HepG2 (cell line): Measurements from ENCODE around the gene ZNF697. TPM values are rescaled to one million over a fixed set of nuclear protein-coding genes. Genes with fewer than 3 reads are reported as not detected.

Source experiments
- ATAC-seq: fragments of 200-7000 bp; cut with Tn5 transposase; 3 replicates; pipeline ENCODE4 v1.9.1; 2020; ENCODE audit warnings: mild to moderate bottlenecking, moderate library complexity
- BruUV-seq: library from RNA; stranded (reverse); fragments of 400-500 nt; replicated peaks from 2 replicates; lab custom pipeline; 2021; lab: Mats Ljungman, UMichigan
- CTCF ChIA-PET: fragments of 300-600 bp; formaldehyde crosslinking; extraction: SDS; loops from one replicate; lab custom pipeline; 2021; ENCODE audit warnings: low total read pairs, inconsistent platforms, low intra/inter-chr PET ratio; lab: Yijun Ruan, JAX
- POLR2A ChIA-PET: fragments of 350-600 bp; sonication (Branson Sonifier 250); formaldehyde crosslinking; loops from one replicate; lab custom pipeline; 2020; ENCODE audit warnings: antibody characterized with exemption, inconsistent platforms; lab: Yijun Ruan, JAX
- DNase-seq: peaks from one replicate; pipeline ENCODE4 v3.0.0-alpha.2; 2015; ENCODE audit warnings: low spot score
- FAIRE-seq: peaks from 3 replicates; lab custom pipeline; 2011; peaks lifted over from hg19 to GRCh38; lab: Jason Lieb, UNC
- H2AFZ ChIP-seq: one replicate; pipeline ENCODE4 v1.6.1; 2011; ENCODE audit warnings: low read length, inconsistent platforms
- H3K27ac ChIP-seq: fragments of 300-600 bp; 3 replicates; pipeline ENCODE4 v1.8.0; 2011; ENCODE audit warnings: mixed run types, mild to moderate bottlenecking, mixed read lengths, low read length, inconsistent platforms; ENCODE audit not compliant: insufficient read depth; ENCODE audit errors: extremely low read length
- H3K27me3 ChIP-seq, 2 experiments: fragments of 200-600 bp in 1 of 2; 2 replicates in 1 of 2; 3 replicates in 1 of 2; pipeline versions ENCODE4 v1.6.0 to v1.8.0; 2011; ENCODE audit warnings: low read length in 2 of 2, mild to moderate bottlenecking in 2 of 2, moderate library complexity in 2 of 2, inconsistent platforms in 1 of 2; ENCODE audit not compliant: insufficient read depth in 2 of 2, control insufficient read depth in 1 of 2
- H3K36me3 ChIP-seq, 2 experiments: fragments of 200-600 bp in 1 of 2; replicated peaks in 1 of 2; 2 replicates in 1 of 2; 3 replicates in 1 of 2; pipeline versions ENCODE4 v1.5.1 to v1.8.0; 2011; ENCODE audit warnings: low read length in 2 of 2, inconsistent platforms in 1 of 2; ENCODE audit not compliant: insufficient read depth in 2 of 2, control insufficient read depth in 1 of 2
- H3K4me1 ChIP-seq: 2 replicates; pipeline ENCODE4 v1.5.1; 2012; ENCODE audit warnings: low read length, inconsistent platforms; ENCODE audit not compliant: insufficient read depth
- H3K4me2 ChIP-seq: 2 replicates; pipeline ENCODE4 v1.6.0; 2011; ENCODE audit warnings: low read depth, low read length, inconsistent platforms
- H3K4me3 ChIP-seq, 3 experiments: fragments of 200-600 bp in 1 of 3; sonication (generic), shearing (Covaris generic) in 1 of 3; replicated peaks in 1 of 3; 2 replicates each; pipeline ENCODE4 v1.5.1; 2011 to 2016; ENCODE audit warnings: low read length in 3 of 3, inconsistent platforms in 2 of 3, low read depth in 2 of 3, mild to moderate bottlenecking in 2 of 3, control low read depth in 1 of 3, mixed read lengths in 1 of 3; ENCODE audit not compliant: insufficient read depth in 1 of 3
- H3K79me2 ChIP-seq: one replicate; pipeline ENCODE4 v1.6.1; 2011; ENCODE audit warnings: low read length, inconsistent platforms; ENCODE audit not compliant: insufficient read depth
- H3K9ac ChIP-seq: 2 replicates; pipeline ENCODE4 v1.6.0; 2011; ENCODE audit warnings: mild to moderate bottlenecking, low read depth, low read length, inconsistent platforms; ENCODE audit not compliant: insufficient read depth
- H3K9me3 ChIP-seq: 2 replicates; pipeline ENCODE4 v1.5.1; 2012; ENCODE audit warnings: mild to moderate bottlenecking, low read length
- H4K20me1 ChIP-seq: 2 replicates; pipeline ENCODE4 v1.6.0; 2011; ENCODE audit warnings: inconsistent platforms, mild to moderate bottlenecking, low read length, moderate library complexity; ENCODE audit not compliant: insufficient read depth
- ASH2L ChIP-seq: fragments of 300-600, 200-600 bp; sonication (generic); IDR thresholded peaks from 2 replicates; pipeline ENCODE4 v1.7.0; 2017; ENCODE audit warnings: low read depth, mild to moderate bottlenecking, moderate library complexity, mixed read lengths, low read length; ENCODE audit not compliant: insufficient read length
- FOXK1 ChIP-seq: sonication (generic); formaldehyde crosslinking; IDR thresholded peaks from 2 replicates; pipeline ENCODE4 v1.4.0; 2020; ENCODE audit warnings: low read depth, missing genetic modification reagents, borderline replicate concordance
- FOXO4 ChIP-seq: sonication (generic); formaldehyde crosslinking; conservative IDR thresholded peaks from 2 replicates; pipeline ENCODE4 v1.8.1; 2023; ENCODE audit warnings: missing genetic modification reagents
- LCORL ChIP-seq, 2 experiments: fragments of 450-650 bp in 1 of 2; sonication (generic) in 1 of 2; formaldehyde crosslinking in 1 of 2; IDR thresholded peaks; 2 replicates each; pipeline versions ENCODE4 v1.5.0 to v1.6.1; 2017 to 2020; ENCODE audit warnings: antibody characterized with exemption in 1 of 2, missing genetic modification reagents in 1 of 2
- MBNL3 ChIP-seq: fragments of 250-450 bp; sonication (Bioruptor Pico); conservative IDR thresholded peaks from 2 replicates; pipeline ENCODE4 v1.8.0; 2022; ENCODE audit warnings: mild to moderate bottlenecking, inconsistent platforms
- SRSF9 ChIP-seq: fragments of 200-400 bp; formaldehyde crosslinking; IDR thresholded peaks from 2 replicates; pipeline ENCODE4 v1.6.1; 2018; ENCODE audit warnings: borderline replicate concordance, mild to moderate bottlenecking, low read depth, low read length; ENCODE audit not compliant: insufficient read depth, poor library complexity, severe bottlenecking
- TFDP2 ChIP-seq: sonication (generic); formaldehyde crosslinking; IDR thresholded peaks from 2 replicates; pipeline ENCODE4 v1.4.0; 2020; ENCODE audit warnings: missing genetic modification reagents
- ZNF598 ChIP-seq: sonication (generic); formaldehyde crosslinking; IDR thresholded peaks from 2 replicates; pipeline ENCODE4 v1.5.1; 2020; ENCODE audit warnings: mild to moderate bottlenecking, missing genetic modification reagents, borderline replicate concordance
- ZSCAN20 ChIP-seq: sonication (generic); formaldehyde crosslinking; IDR thresholded peaks from 2 replicates; pipeline ENCODE4 v1.4.0; 2020; ENCODE audit warnings: missing genetic modification reagents, mild to moderate bottlenecking, borderline replicate concordance
- ZSCAN29 ChIP-seq: sonication (generic); formaldehyde crosslinking; conservative IDR thresholded peaks from 2 replicates; pipeline ENCODE4 v1.4.0; 2020; ENCODE audit warnings: mild to moderate bottlenecking, missing genetic modification reagents
- ZXDC ChIP-seq: sonication (generic); formaldehyde crosslinking; IDR thresholded peaks from 2 replicates; pipeline ENCODE4 v1.5.0; 2020; ENCODE audit warnings: mild to moderate bottlenecking, missing genetic modification reagents
- WGBS: methylation state at CpG from one replicate; pipeline ENCODE4 v1.1.6; 2017; ENCODE audit warnings: low lambda C conversion rate; 5-methylcytosine and 5-hydroxymethylcytosine counted together
- in situ Hi-C: cut with HindIII; loops from 2 replicates; pipeline ENCODE4 v1.10.0; 2017; ENCODE audit warnings: low pct_unique_long_range_greater_than_20kb; ENCODE audit not compliant: extremely low pct_ligation_motif_present
- intact Hi-C: fragments of 100-400 bp; cut with micrococcal nuclease; formaldehyde crosslinking; loops from one replicate; pipeline ENCODE4 v1.10.0; 2022; ENCODE audit not compliant: unreplicated experiment
- polyA plus RNA-seq, 8 experiments: library from polyadenylated mRNA; depleted of rRNA in 3 of 8; stranded (reverse) in 7 of 8; unstranded in 1 of 8; fragments of >200 nt; fragmentation: Illumina TruSeq in 4 of 8; extraction: Trizol in 4 of 8; gene quantifications; 2 replicates each; pipeline versions ENCODE4 v1.2.1 to v1.2.3, GENCODE V29; 2011 to 2016; ENCODE audit warnings: low read depth in 4 of 8, missing spikeins in 1 of 8, mixed read lengths in 1 of 8; ENCODE audit not compliant: insufficient read depth in 1 of 8
- total RNA-seq, 5 experiments: library from RNA; depleted of rRNA; stranded (reverse); fragments of >200 nt; fragmentation: Illumina TruSeq; extraction: Trizol; gene quantifications; 2 replicates each; pipeline ENCODE4 v1.2.3, GENCODE V29; 2016; ENCODE audit warnings: low read depth in 1 of 5
- TF ChIP-seq, protein P1 (sequence below): sonication (generic); formaldehyde crosslinking; IDR thresholded peaks from 2 replicates; pipeline ENCODE4 v1.9.0; 2021; ENCODE audit warnings: missing genetic modification reagents, borderline replicate concordance

The ZNF697 gene
- total and polyA plus RNA-seq, 2 of the 13 experiments (the other 11 are each of a cell fraction or from before 2014, with no cell fraction given): 2.3 to 7.1 TPM

DNA sequence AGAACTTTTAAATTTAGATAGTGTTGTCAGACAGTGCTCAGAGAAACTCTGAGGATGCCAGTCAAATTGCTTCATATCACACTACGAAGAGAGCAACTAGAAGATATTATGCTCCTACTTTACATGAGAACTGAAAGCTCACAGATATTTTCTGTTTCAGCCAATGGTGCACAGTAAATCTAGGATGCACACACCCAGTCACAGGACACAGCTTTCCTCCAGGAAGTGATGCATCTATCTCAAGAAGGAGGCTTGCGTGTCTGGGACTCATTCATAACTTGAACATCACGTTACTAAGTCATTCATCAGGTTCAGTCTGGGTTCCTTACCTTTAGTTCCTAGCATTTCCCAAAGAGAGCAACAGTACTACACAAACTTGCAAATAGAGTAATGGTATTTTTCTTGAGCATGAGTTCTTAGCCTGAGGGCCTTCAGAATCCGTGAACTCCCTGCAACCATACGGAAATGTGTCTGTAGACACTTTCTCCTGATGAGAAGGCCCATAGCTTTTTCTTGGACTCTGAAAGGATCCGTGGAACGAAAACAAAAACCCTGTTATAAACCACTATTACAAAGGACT lies 12.2 kb downstream of the ZNF697 start:
- H3K79me2 ChIP-seq: peaks cover 53% of the 10 kb centered on the region
- H3K27ac ChIP-seq: no peak overlapping the region
- BruUV-seq: no TSS peak
- ChIA-PET CTCF (no interaction called here), POLR2A (no interaction called here)
- intact Hi-C loops: no loop called here
- no peak overlapping the region for H3K9ac ChIP-seq
- H3K9me3 ChIP-seq: no peaks in the 10 kb centered on the region
- no peak overlapping the region for H2AFZ ChIP-seq
- H3K4me3 ChIP-seq: no peak overlapping the region
- H3K36me3 ChIP-seq: peaks cover 0 to 1% of the 10 kb centered on the region in 2 experiments; a peak in 1 of 5 replicates
- WGBS: 95% methylated on average over 7 of the region's 7 CpGs
- peaks cover 80% of the 10 kb centered on the region for H3K4me1 ChIP-seq
- no peak overlapping the region for H3K4me2 ChIP-seq
- no peaks in the 10 kb centered on the region for H4K20me1 ChIP-seq
- TF ChIP-seq, protein P1, sequence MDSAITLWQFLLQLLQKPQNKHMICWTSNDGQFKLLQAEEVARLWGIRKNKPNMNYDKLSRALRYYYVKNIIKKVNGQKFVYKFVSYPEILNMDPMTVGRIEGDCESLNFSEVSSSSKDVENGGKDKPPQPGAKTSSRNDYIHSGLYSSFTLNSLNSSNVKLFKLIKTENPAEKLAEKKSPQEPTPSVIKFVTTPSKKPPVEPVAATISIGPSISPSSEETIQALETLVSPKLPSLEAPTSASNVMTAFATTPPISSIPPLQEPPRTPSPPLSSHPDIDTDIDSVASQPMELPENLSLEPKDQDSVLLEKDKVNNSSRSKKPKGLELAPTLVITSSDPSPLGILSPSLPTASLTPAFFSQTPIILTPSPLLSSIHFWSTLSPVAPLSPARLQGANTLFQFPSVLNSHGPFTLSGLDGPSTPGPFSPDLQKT (CRISPR knock-in tag): no peak
- TF ChIP-seq LCORL (IDR thresholded peaks at IDR 0.05) (no peak), LCORL (CRISPR knock-in tag; IDR thresholded peaks at IDR 0.05) (no peak), SRSF9 (no peak), ZXDC (CRISPR knock-in tag) (no peak), ASH2L (no peak), ZSCAN20 (CRISPR knock-in tag) (no peak), ZSCAN29 (CRISPR knock-in tag) (no peak), TFDP2 (no peak), MBNL3 (CRISPR knock-in tag) (no peak), ZNF598 (CRISPR knock-in tag) (no peak), FOXO4 (CRISPR knock-in tag) (no peak), FOXK1 (CRISPR knock-in tag) (no peak)
- no peak for FAIRE-seq
- no peaks in the 10 kb centered on the region for H3K27me3 ChIP-seq
- in situ Hi-C loops: no loop called here
- no peak for DNase-seq
- ATAC-seq: no peak
